ENCODE results near the gene ANXA4. TPM values are rescaled to one million over a fixed set of nuclear protein-coding genes. Genes with fewer than 3 reads are reported as not detected.

ANXA4 gene
- total RNA-seq, 4 donors from 2014 or later: 72.0 to 101 (median 82.5) TPM

GRCh38 chr2:69774984-69775982 is 33.3 kb downstream of the ANXA4 start:
- 58 to 61% methylated on average over 7 of the region's 7 CpGs for WGBS, 2 donors
- no peak for DNase-seq
- no peak for TF ChIP-seq CTCF (IDR thresholded peaks at IDR 0.05)
- no peak for TF ChIP-seq POLR2A (IDR thresholded peaks at IDR 0.05)
- Histone ChIP-seq H3K4me1 (peaks cover 2 to 29% of the 10 kb centered on the region in 2 donors), H3K9me3 (no peaks in the 10 kb centered on the region), H3K4me3 (replicated peaks in 1 of 3) (no peak overlapping the region), H3K36me3 (no peaks in the 10 kb centered on the region), H3K27ac (peak overlapping the region in 1 of 3 donors; percentile 26), H3K27me3 (no peaks in the 10 kb centered on the region)
- intact Hi-C loops (cut with DNase I): no loop called here

- Histone ChIP-seq H3K4me1 (peaks cover 20 to 38% of the 10 kb centered on the region in 2 donors), H3K27ac (no peak overlapping the region), H3K9me3 (no peaks in the 10 kb centered on the region), H3K36me3 (no peaks in the 10 kb centered on the region), H3K27me3 (no peaks in the 10 kb centered on the region), H3K4me3 (replicated peaks in 1 of 3) (no peak overlapping the region)
- intact Hi-C loops (cut with DNase I): no loop called here
- 94 to 95% methylated on average over 9 of the region's 9 CpGs for WGBS, 2 donors
- DNase-seq: no peak
- TF ChIP-seq CTCF (IDR thresholded peaks at IDR 0.05) (no peak), POLR2A (IDR thresholded peaks at IDR 0.05) (no peak)
Observed at GRCh38 chr2:69776886-69777785, 35.2 kb downstream of the ANXA4 start.

GRCh38 chr2:69777786-69778105 is 35.8 kb downstream of the ANXA4 start:
- intact Hi-C loops (cut with DNase I): no loop called here
- TF ChIP-seq CTCF (IDR thresholded peaks at IDR 0.05): no peak
- TF ChIP-seq POLR2A (IDR thresholded peaks at IDR 0.05): no peak
- 93 to 95% methylated on average over 4 of the region's 4 CpGs for WGBS, 2 donors
- no peaks in the 10 kb centered on the region for H3K9me3 ChIP-seq
- H3K4me1 ChIP-seq: peaks cover 20 to 44% of the 10 kb centered on the region in 2 donors
- H3K27me3 ChIP-seq: no peaks in the 10 kb centered on the region
- no peak for DNase-seq
- no peak overlapping the region for H3K27ac ChIP-seq
- no peaks in the 10 kb centered on the region for H3K36me3 ChIP-seq
- no peak overlapping the region for H3K4me3 ChIP-seq (replicated peaks in 1 of 3)

- Histone ChIP-seq H3K27ac (peak overlapping the region in 2 of 3 donors; percentile 33 to 73), H3K27me3 (no peaks in the 10 kb centered on the region), H3K9me3 (no peaks in the 10 kb centered on the region), H3K4me3 (replicated peaks in 1 of 3) (no peak overlapping the region), H3K4me1 (peaks cover 20 to 44% of the 10 kb centered on the region in 2 donors), H3K36me3 (no peaks in the 10 kb centered on the region)
- WGBS, 2 donors: 93 to 96% methylated on average over 5 of the region's 5 CpGs
- no peak for DNase-seq
- intact Hi-C loops (cut with DNase I): no loop called here
- TF ChIP-seq POLR2A (IDR thresholded peaks at IDR 0.05) (no peak), CTCF (IDR thresholded peaks at IDR 0.05) (no peak)
Observed at GRCh38 chr2:69779258-69780001, 37.5 kb downstream of the ANXA4 start.

Data from thyroid gland (tissue), 4 donors.